Choroid plexus epithelial cell (primary cell): ENCODE results near the gene EPB41L2.

Experiments used
- DNase-seq: peaks from one replicate; pipeline ENCODE4 v3.0.0-alpha.2; 2010; ENCODE audit warnings: low read depth
- H3K4me3 ChIP-seq: 2 replicates; pipeline ENCODE4 v1.5.1; 2011; ENCODE audit warnings: low read depth, mild to moderate bottlenecking, control low read depth, low read length, moderate library complexity
- CTCF ChIP-seq: conservative IDR thresholded peaks from 2 replicates; pipeline ENCODE4 v1.5.1; 2011; ENCODE audit warnings: low read depth, mild to moderate bottlenecking, control low read depth, inconsistent platforms, low read length, moderate library complexity

The EPB41L2 gene

DNA sequence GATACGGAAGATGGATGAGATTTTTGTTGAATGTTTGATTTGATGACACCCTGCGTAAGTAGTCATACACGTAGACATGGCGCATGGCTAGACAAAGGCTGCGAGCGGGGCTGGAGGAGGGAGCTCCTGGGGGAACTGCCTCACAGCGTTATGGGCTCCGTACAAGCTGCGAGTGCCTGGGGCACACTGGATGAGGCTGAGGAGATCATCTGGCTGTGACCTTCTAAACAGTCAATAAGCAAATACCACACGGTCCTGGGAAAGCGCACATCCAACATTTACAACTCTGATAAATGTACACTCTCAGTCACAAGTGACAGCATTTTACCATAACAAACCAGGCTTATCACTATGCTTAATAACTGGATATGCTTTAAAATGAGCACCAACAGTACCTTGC, 198.7 kb downstream of the EPB41L2 start:
- TF ChIP-seq CTCF: no peak
- H3K4me3 ChIP-seq: no peak overlapping the region
- no peak for DNase-seq

- no peak for DNase-seq
- H3K4me3 ChIP-seq: no peak overlapping the region
- TF ChIP-seq CTCF: no peak
Measured at GRCh38 chr6:130863415-130864230, 199.4 kb downstream of the EPB41L2 start.

GRCh38 chr6:130862370-130862769, 200.7 kb downstream of the EPB41L2 start:
- no peak for DNase-seq
- no peak for TF ChIP-seq CTCF
- no peak overlapping the region for H3K4me3 ChIP-seq

GRCh38 chr6:130859161-130859867, 203.7 kb downstream of the EPB41L2 start:
- H3K4me3 ChIP-seq: no peak overlapping the region
- no peak for DNase-seq
- TF ChIP-seq CTCF: no peak

DNA sequence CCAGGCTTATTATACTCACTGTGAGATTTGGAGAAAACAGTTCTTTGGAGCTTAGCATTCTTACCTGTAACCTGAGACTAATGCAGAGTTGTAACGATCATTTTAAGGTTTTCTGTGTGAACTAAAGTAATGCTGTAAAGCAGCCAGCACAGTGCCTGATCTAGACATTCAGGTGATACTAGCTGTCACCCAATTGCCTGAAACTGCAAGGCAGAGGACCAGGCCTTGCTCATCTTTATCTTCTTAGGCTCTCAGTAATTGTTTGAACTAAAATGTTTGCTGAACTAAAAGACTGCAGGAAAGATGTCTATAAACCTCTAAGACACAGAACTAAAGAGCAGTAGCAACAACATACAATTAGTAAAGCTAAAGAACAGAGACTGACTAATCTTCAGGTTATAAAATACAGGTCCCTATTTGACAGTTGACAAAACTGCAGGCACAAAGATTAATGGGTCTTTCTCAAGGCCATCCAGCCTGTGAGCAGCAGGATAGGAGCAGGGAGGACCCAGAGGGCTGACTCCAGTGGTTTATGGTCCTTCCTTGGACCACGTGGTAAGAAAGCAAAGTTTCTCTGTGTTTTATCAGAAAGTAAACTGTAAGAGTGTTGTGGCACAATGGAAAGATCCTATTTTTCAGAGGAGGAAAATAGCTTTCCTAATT, 204.4 kb downstream of the EPB41L2 start:
- TF ChIP-seq CTCF: no peak
- no peak for DNase-seq
- H3K4me3 ChIP-seq: no peak overlapping the region

DNA sequence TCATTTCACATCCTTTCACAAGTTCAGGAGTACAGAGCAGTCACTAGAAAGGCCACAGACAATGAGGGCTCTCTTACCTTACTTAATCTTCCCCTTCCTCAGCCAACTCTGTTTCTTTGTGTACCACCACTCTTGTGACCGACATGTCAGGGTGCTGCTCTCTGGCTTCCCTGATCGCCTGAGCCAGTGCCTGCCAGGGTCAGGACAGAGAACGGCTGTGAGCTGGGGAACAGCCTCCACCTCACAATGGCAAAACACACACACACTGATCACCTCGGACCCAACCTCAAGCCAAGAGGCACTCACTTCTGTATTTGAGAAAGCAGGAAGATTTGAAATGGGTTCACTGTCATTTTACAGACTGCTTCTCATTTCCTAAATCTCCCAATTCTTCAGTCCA, 205.0 kb downstream of the EPB41L2 start:
- DNase-seq: no peak
- H3K4me3 ChIP-seq: no peak overlapping the region
- TF ChIP-seq CTCF: no peak
